GM18867 (cell line): ENCODE results near the gene ASCL2.

ENCODE experiments used
- ATAC-seq: cut with Tn5 transposase; IDR thresholded peaks from one replicate; pipeline ENCODE4 v1.9.1; 2021; ENCODE audit warnings: mild to moderate bottlenecking, moderate library complexity; ENCODE audit not compliant: unreplicated experiment

Gene ASCL2

DNA sequence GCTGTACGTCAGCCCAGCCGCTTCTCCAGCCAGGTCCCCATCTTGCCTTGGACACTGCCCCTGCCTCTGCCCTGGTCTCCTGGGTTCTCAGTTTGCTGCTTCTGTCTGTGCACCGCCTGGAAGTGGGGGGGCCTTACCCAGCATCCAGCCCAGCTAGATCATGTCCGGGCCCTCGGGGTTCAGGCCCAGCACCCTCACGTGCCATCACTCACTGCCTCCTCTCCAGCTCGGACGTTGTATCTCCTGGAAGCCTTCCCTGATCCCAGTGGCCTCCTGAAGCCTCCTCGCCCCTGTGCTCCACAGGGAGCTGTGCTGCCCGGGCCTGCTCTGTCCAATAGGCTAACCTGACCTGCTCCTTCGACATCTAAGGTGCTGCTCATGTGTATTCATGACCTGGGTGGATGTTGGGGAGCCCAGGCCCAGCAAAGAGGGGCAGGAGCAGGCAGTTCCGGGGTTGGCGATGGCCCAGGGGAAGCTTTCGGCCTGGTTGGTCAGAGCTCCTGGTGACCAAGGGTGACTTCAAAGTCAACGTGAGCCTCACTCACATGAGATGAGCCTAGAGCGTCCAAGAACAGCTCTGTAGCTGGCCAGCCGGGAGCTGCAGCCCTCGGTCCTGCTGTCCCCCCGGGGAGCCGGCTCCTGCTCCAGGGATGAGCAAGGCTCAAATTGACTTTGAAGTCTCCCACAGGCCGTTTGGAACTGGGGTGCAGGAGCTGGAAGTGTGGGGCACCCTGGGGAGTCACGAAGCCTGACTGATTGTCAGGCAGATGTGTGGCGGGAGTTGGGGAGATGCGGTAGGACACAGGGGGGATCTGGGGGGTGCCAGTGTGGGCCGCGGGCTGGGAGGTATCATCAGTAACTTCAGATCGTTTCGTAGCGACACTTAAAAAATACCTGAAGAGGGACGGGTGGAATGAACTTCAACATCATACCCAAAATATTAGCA lies 5.2 kb upstream of the ASCL2 start:
- ATAC-seq = no peak

DNA sequence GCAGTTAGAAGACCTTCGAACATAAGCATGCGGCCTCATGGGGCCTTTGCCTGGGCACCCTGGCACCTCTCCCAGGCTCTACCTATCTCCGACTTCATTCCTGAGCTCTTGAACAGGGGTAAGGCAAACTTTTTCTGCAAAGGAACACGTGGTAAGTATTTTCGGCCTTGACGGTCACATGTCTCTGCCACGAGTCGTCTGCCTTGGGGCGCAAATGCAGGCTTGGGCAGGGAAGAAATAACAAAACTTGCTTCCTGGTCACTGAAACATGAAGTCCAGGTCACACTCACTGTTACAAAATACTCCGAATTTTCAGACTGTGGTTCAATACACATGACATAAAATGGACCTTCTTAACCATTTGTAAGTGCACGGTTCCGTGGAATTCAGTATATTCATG lies 3.4 kb upstream of the ASCL2 start:
- no peak for ATAC-seq

DNA sequence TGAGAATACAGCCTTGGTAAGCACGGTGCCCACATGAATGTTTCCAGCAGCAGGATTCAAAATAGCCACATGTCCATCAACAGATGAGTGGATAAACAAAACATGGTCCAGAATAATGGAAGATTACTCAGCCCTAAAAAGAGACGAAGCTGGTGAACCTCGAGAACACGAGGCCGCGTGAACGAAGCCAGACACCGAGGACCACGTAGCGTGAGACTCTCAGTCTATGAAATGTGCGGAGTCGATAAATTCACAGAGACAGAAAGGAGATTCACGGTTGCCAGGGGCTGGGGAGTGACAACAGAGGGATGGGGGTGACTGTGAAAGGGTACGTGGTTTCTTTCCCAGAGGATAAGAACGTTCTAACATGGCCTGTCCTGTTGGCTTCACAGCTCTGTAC lies 2.9 kb upstream of the ASCL2 start:
- no peak for ATAC-seq

DNA sequence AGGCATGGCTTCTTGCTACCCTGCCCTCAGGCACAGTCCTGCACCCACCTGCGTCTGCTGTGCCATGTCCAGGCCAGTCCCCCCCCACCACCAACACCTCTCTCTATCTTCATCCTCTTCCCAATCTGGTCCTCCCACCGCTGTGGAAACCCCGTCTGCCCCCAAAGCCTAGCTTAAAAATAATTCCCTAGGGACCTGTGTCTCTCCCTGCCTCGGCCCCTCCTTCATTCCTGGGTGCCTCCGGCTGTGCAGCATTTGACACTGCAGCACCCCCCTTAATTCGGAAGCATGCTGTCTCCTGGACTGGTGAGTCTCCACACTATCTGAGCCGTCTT lies 2.5 kb upstream of the ASCL2 start:
- ATAC-seq = no peak

- ATAC-seq = no peak
Measured at GRCh38 chr11:2272228-2272945, 2.0 kb upstream of the ASCL2 start.

GRCh38 chr11:2271327-2272227 lies 1.2 kb upstream of the ASCL2 start:
- ATAC-seq = no peak

DNA sequence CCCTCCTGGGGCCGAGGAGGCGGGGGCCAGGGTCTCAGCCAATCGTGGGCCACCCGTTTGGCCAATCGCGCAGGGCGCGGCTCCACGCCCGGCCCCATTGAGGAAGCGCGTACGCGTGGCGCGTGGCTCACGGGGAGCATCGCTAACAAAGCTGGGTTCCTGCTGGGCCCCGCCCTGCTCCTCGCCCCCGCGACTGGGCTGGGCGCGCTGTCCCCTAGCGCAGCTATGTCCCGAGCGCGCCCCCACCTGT lies 614 bp upstream of the ASCL2 start:
- ATAC-seq = no peak

DNA sequence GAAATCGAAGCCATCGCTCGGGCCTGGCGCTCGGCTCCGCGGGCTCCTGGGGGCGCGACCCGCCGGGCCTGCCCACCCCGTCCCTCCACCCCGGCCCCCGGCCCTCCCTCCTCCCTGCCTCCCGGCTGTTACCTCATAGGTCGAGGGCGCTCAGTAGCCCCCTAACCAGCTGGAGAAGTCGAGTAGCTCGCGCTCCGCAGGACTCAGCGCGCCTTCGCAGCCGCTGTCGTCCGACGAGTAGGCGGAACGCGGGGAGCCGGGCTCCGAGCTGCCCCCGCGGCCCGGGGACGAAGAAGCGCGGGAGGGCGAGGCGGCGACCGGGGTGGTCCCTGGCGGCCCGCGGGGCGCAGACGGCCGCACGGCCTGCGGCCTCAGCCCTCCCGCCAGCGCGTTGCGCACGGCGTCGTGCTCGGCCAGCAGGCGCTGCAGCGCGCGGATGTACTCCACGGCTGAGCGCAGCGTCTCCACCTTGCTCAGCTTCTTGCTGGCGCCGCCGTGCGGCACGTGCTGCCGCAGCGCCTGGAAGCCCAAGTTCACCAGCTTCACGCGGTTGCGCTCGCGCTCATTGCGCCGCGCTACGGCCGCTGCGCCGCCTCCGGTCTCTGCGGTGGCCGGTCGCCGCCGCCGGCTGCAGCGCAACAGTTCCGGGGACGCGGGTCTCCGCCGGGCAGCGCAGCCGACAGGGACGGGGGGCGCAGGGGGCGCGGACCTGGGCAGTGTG lies 627 bp downstream of the ASCL2 start:
- no peak for ATAC-seq

GRCh38 chr11:2268729-2269600 lies 1.4 kb downstream of the ASCL2 start:
- ATAC-seq = no peak

- no peak for ATAC-seq
Measured at GRCh38 chr11:2267851-2268728, 2.3 kb downstream of the ASCL2 start.

GRCh38 chr11:2267306-2267850 lies 3.0 kb downstream of the ASCL2 start:
- ATAC-seq = no peak

GRCh38 chr11:2266586-2267305 lies 3.6 kb downstream of the ASCL2 start:
- ATAC-seq = no peak

DNA sequence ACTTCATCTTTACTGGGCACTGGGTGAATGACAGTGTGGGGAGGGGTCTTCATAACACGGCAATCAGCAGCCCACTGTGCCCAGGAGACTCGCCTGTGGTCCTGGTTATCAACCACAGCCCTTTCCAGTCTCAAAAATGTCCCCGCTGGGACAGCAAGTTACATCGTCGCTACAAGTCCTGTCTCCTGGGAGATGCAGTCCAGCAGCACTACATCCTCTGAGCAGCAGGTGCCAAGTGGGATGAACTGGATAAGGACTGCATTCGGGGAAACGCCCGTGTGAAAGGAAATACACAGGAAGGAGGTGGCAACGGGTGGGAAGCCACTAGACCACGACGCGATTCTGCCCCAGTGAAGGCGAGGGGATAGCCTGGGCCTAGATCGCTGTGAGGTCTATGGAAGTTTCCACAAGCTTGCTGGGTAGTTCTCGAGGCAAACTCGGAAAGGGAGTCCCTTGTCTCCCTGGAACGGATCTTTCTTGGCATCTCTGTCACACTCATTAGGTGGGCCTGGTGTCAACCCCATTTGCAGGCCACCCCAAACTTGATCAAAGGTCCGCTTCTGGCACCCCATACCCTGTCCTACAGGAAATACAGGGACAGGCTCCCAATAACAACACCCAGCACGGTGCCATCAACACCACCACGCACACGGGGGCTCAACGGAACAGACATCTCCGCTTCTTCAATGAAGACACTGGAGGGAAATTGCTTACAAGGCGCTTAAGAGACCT lies 4.4 kb downstream of the ASCL2 start:
- no peak for ATAC-seq

DNA sequence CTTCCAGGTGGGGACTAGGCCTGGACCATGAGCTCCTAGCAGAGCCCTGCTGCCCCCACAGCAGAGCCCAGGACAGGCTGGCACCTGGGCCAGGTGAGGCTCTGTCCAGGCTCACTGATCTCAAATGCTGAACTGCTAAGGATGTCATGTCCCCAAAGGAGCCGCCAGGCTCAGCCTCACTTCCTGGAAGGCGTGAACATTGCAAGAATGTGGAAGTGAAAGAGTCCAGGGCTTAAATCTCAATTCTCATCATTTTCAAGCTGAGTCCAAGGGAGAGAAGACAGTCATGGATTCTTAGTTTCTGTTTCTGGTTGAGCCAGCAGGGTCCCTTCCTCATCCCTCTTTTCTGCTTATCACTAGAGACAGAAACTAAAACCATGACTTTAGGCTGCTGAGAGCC lies 5.0 kb downstream of the ASCL2 start:
- no peak for ATAC-seq

DNA sequence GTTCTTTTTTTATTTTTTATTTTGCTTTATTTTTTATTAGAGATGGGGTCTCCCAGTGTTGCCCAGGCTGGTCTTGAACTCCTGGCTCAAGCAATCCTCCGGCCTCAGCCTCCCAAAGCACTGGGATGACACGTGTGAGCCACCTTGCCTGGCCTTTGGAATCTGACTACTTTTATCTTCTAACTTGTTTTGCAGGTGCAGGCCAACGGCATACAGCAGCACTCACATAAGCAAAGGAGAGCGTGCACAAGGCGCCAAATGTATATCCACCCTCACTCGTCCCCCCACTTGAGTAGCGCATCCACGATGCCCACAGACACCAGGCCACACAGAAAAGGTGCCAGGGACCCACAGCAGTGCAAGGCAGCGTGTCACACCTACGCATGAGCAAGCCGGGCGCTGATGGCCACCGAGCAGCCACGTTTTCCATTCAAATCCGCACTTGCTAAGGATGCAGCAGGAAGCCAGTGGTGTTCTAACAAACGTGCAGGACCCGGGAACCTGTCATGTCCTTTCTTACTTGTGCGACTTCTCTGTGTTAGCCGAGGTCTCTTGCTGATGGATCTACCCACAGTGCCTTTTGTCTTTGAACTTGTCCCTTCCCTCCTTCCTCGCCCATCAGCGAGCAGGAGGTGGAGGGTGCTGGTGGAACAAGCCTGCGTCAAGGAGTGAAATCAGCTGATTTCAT lies 5.9 kb downstream of the ASCL2 start:
- ATAC-seq = no peak

- ATAC-seq = no peak
Measured at GRCh38 chr11:2263724-2264360, 6.5 kb downstream of the ASCL2 start.
